Upper lobe of left lung (tissue), 4 donors: ENCODE data around the gene BBS1.

Experiments used
- POLR2A ChIP-seq, 4 donors: fragments of 450-650 bp; IDR thresholded peaks; one replicate each; pipeline ENCODE4 v1.5.1; 2016 to 2017; ENCODE audit warnings: antibody characterized with exemption in 4 of 4, mild to moderate bottlenecking in 2 of 4
- POLR2AphosphoS5 ChIP-seq, 2 donors: sonication (generic); formaldehyde crosslinking; IDR thresholded peaks; one replicate each; pipeline ENCODE4 v1.5.1; 2017; ENCODE audit warnings: antibody characterized with exemption in 2 of 2
- TF ChIP-seq, protein P1 (sequence below), 6 experiments: fragments of 450-650 bp in 4 of 6; fragments of 200-600 bp in 2 of 6; sonication (generic) in 2 of 6; IDR thresholded peaks; one replicate each; pipeline ENCODE4 v1.5.1; 2016 to 2019; ENCODE audit warnings: antibody characterized with exemption in 6 of 6

GRCh38 chr11:66491315-66491935, 19.0 kb upstream of the BBS1 start:
- TF ChIP-seq POLR2AphosphoS5 (IDR thresholded peaks at IDR 0.05) (no peak), POLR2A (IDR thresholded peaks at IDR 0.05) (no peak)
- TF ChIP-seq, protein P1, sequence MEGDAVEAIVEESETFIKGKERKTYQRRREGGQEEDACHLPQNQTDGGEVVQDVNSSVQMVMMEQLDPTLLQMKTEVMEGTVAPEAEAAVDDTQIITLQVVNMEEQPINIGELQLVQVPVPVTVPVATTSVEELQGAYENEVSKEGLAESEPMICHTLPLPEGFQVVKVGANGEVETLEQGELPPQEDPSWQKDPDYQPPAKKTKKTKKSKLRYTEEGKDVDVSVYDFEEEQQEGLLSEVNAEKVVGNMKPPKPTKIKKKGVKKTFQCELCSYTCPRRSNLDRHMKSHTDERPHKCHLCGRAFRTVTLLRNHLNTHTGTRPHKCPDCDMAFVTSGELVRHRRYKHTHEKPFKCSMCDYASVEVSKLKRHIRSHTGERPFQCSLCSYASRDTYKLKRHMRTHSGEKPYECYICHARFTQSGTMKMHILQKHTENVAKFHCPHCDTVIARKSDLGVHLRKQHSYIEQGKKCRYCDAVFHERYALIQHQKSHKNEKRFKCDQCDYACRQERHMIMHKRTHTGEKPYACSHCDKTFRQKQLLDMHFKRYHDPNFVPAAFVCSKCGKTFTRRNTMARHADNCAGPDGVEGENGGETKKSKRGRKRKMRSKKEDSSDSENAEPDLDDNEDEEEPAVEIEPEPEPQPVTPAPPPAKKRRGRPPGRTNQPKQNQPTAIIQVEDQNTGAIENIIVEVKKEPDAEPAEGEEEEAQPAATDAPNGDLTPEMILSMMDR (IDR thresholded peaks at IDR 0.05), result no peak
